ENCODE data around the gene PRDM5.

DNA sequence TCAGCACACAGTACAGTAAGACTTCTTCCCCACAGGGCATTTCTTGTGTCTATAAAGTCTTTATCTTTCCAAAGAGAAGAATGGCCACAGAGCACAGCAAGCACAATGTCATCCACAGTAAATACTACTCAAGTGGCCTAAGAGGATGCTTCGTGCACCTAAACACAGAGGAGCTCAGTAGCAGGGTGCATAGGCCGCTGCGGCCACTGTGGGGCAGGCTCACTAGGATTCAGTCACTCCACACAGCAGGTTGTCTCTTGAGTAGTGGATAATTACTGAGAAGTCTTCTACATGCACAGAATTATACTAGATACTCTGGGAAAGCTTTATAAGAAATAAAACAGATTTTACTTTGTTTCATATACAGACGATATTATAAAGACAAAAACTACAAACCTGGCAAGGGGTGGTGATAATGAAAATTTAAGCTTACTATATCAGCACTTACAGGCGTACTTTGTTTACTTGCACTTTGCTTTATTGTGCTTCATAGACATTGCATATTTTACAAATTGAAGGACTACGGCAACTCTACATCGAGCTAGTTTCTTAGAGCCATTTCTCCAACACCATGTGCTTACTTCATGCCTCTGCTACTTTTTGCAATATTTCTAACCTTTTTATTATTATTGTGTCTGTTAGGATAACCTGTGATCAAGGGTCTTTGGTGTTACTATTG lies 78.5 kb downstream of the PRDM5 start:
- TF ChIP-seq CTCF (IDR thresholded peaks at IDR 0.05; ENCODE audit: low read depth, low read length): peak; percentile 14
- TF ChIP-seq MAX (IDR thresholded peaks at IDR 0.05; ENCODE audit: low read depth, low read length): no peak
- TF ChIP-seq MYC (IDR thresholded peaks at IDR 0.05; ENCODE audit: low read depth, low read length): no peak

Measured in NB4 (cell line).